Retina (tissue), 1 donor: Measurements from ENCODE around the gene TRPV6.

Source experiments
- DNase-seq: peaks from one replicate; pipeline ENCODE4 v3.0.0-alpha.2; 2016

Gene TRPV6

DNA sequence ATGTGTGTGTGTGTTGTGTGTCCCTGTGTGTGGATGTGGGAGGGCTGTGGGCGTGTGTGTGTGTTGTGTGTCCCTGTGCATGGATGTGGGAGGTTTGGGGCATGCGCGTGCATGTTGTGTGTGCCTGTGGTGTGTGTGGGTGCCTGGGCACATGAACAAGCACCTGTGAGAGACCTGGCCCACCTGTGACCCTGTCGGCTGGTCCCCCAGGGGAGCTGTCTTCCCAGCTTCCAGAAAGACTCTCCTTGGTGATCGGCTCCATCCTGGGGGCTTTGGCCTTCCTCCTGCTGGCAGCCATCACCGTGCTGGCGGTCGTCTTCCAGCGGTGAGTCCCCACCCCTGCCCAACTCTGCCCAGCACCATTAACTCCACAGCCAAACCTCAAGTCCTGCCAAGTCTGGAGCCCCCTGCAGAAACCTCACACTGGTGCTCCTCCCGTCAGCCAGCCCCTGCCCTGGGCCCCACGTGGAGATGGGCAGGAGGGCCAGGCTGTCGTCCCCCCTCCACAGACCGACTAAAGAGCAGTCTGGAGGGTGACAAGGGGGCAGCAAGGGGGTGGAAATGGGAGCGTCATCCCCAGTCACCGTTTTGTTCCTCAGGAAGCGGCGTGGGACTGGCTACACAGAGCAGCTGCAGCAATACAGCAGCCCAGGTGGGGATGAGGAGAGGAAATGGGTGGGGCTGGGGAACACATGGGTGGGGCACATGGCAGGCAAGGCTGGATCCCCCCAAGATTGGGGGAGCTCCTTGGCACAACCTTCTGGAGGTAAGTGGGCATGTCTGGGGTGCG is 18.0 kb downstream of the TRPV6 start:
- no peak for DNase-seq

DNA sequence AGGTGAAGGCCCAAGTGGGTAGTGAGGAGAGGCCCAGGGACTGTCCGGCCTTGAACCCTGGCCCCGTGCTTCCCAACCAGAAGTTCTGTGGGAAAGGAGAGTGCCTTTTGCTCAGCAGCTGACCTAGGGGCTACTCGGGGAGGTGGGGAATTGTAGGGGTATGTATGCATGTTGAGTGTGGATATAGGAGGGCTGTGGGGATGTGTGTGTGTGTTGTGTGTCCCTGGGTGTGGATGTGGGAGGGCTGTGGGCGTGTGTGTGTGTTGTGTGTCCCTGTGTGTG is 18.5 kb downstream of the TRPV6 start:
- no peak for DNase-seq

DNA sequence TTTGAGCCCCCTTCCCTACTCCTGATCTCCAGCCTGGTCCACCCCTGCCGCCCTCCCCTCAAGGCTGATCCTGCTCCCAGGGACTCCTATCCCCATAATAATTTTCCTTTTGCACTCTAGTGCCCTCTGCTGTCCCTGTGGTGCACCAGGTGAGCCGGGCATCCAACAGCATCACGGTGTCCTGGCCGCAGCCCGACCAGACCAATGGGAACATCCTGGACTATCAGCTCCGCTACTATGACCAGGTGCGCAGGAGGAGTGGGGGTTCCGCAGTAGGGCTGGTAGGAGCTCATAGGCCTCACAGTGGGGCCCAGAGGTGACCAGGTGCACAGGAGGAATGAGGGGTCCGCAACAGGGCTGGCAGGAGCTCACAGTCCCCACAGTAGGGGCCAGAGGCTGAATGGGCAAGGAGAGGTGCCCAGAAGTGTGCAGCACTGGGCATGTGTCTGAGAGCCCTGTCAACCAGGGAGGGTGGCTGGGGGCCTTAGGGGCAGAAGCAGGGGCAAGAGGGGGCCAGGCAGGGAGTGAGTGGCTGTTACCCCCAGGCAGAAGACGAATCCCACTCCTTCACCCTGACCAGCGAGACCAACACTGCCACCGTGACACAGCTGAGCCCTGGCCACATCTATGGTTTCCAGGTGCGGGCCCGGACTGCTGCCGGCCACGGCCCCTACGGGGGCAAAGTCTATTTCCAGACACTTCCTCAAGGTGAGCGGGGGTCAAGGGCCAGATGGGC is 19.0 kb downstream of the TRPV6 start:
- peak; percentile 55 for DNase-seq

- no peak for DNase-seq
Observed at GRCh38 chr7:142865766-142866165, 19.8 kb downstream of the TRPV6 start.

GRCh38 chr7:142864980-142865747 is 20.4 kb downstream of the TRPV6 start:
- no peak for DNase-seq

DNA sequence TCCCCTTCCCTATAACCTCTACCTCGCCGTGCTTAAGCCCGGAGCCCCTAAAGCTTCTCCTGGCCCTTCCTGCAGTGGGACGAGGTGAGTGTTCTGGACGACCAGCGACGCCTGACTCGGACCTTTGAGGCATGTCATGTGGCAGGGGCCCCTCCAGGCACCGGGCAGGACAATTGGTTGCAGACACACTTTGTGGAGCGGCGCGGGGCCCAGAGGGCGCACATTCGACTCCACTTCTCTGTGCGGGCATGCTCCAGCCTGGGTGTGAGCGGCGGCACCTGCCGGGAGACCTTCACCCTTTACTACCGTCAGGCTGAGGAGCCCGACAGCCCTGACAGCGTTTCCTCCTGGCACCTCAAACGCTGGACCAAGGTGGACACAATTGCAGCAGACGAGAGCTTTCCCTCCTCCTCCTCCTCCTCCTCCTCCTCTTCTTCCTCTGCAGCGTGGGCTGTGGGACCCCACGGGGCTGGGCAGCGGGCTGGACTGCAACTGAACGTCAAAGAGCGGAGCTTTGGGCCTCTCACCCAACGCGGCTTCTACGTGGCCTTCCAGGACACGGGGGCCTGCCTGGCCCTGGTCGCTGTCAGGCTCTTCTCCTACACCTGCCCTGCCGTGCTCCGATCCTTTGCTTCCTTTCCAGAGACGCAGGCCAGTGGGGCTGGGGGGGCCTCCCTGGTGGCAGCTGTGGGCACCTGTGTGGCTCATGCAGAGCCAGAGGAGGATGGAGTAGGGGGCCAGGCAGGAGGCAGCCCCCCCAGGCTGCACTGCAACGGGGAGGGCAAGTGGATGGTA is 21.5 kb downstream of the TRPV6 start:
- DNase-seq: no peak

- no peak for DNase-seq
Observed at GRCh38 chr7:142862786-142863400, 22.7 kb downstream of the TRPV6 start.

- DNase-seq: no peak
Observed at GRCh38 chr7:142862351-142862750, 23.2 kb downstream of the TRPV6 start.

DNA sequence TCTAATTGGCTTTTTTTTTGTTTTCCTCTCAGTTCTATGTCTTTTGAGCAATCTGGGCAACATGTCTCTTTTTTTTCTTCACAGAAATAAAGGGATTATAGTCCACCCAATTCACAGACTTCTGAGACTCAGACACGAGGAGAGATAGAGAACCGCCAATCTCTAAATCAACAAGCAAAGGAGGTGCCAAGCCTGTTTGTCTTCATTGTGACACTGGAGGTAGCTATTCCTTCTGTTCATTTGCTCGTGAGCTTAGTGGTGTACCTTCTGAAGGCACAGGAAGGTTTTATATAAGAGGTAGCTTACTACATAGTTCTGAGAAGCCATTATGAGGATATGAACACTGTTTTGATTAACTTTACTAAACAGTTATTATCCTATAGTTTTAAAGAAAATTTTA is 24.6 kb downstream of the TRPV6 start:
- no peak for DNase-seq

DNA sequence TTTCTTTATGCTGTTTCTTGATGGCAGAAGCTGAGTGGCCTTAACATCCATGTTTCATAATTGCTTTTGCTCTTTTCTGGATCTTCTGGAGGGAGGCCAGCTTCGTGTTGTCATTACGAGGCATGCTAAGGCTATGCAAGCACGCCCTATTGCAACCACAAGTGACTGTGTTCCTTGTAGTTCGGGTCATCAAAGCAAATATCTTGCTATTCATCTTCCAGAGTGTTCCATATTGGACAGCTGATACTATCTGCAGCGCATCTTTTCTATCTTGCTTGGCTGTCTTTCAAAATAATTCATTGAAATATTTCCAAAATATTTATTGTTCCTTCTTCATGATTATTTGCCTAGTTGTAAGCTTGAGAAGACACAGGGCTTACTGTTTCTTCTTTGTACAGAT is 25.7 kb downstream of the TRPV6 start:
- no peak for DNase-seq

GRCh38 chr7:142859411-142859810 is 26.1 kb downstream of the TRPV6 start:
- DNase-seq: no peak

DNA sequence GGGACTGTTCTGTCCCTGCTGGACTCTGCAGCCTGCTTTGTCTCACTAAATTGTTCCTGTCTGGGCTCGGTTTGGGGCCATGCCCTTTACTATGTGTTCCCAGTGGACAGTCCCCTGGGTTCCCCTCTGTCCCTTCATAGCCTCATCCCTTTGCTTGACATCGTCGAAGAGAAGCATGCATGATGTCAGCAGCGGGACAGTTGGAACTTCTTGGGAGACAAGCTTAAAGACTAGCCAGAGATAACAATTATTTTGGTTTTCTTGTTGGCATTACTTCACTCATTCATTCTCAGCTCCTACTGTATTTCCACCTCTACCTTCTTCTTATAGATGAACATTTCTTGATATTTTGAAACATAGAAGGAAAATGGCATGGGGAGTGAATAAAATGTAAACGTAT is 27.9 kb downstream of the TRPV6 start:
- DNase-seq: no peak

GRCh38 chr7:142856565-142857245 is 28.8 kb downstream of the TRPV6 start:
- no peak for DNase-seq

DNA sequence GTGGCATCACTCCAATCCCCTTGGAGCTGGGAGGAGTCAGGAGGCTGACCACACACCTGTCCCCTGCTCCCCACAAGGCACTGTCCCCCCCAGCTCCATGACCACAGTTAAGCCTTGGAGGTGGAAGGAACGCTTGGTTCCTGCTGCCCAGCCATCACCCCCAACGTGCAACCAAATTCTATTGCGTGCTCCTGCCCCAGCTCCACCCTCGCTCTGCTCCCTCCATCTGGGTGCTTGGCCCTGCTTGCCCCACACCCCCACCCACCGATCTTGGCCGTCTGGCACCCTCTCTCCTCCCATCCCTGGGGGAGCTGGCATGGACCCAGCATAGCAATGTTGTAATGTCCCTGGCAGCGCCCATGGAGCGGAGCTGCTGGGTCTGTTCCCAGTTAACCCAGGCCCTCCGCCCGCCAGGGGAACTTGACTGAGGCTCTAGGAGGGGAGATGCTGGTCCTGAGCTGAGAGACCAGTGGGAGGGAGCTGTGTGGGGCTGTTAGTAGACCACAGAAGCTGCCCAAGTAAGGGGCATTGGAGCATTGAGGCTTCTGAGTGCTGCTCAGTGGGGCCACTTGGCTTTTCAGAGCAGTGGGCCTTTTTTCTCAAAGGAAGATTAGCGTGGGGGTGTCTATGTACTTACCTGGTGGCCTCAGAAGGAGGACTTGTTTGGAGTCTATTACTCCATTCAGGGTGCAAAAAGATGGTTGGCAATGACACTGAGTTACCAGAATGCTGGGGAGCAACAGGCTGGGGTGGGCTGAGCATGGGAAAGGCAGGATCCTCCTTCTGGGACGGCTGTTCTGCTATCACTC is 29.6 kb downstream of the TRPV6 start:
- no peak for DNase-seq

DNA sequence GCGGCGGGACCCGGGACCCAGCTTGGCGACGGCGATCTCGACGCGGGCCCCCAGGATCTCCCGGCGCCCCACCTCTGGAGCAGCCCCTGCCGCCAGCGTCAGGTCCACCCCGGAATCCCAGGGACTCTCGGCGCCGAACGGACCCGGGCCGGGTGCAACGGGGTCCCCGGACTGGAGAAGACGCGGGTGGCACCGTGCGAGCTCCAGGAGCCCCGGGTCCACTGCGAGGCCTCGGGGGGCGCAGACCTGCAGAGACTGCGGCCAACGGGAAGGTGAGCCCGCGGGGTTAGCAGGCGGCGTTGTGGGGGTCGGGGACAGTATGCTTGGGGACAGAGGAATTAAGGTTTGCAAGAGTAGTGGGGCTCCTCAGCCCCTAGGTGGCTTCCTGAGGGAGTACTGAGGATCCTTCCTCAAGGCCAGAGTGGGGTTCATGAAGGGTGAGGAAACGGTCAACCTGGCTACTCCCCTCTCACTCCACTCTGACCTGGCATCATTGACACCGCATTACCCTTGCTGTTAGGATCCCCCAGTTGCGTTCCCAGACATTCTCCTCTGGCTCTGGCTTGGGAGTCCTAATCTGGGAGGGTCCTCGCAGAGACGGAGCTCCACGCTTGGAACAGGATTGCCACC is 30.3 kb downstream of the TRPV6 start:
- DNase-seq: peak; percentile 77

- DNase-seq: peak; percentile 84
Observed at GRCh38 chr7:142854372-142855113, 31.0 kb downstream of the TRPV6 start, which contains the start of gene EPHB6. Gene EPHB6 (plus strand): TSS chr7:142855076. CDS start chr7:142863228, 8,152 bp downstream.

DNA sequence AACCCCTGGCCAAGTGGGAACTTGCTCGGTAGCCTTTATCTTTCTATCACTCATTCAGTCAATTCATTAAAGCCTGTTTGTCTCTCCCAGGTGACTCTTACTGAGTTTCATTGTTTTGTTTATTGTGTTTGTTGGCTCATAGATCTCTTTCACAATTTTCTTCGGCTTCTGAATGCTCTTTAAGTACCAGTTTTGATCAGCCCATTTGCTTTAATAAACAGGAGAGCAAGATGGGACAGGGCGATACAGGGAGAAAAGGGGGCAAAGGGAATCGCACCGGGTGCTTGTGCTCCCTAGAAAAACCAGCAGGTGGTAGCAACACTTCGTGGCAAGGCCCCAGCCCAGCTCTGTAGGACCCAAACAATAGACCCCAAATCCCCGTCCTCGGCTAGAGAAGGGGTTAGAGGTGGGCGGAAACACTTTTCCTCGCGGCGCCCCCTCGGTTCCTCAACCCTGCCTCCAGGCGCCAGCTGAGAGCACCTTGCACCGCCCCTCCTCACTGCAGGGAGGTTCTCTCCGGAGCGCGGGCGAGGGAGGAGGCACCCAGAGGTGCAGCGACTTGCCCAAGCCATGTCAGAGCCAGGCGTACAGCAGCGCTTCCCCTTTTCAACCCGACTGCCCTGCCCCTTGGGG is 31.7 kb downstream of the TRPV6 start:
- peak; percentile 92 for DNase-seq

DNA sequence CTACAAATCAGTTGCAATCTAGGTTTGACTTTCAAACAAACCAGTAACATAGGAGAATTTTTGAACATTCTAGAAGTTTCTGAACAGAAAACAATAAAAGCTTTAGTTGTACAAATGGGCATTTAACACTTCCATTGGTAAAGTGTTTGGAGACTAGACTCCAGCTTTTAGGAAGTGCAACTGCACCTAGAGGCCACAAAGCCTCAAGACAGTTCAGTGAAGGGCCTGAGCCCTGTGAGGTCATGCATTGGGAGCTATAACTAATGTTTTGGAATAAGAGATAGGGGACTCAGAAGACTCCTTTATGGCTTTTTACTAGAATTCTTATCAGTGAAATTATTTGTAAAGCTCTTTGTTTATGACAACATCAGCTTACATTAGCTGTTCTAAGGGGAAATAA is 33.6 kb downstream of the TRPV6 start:
- DNase-seq: no peak

DNA sequence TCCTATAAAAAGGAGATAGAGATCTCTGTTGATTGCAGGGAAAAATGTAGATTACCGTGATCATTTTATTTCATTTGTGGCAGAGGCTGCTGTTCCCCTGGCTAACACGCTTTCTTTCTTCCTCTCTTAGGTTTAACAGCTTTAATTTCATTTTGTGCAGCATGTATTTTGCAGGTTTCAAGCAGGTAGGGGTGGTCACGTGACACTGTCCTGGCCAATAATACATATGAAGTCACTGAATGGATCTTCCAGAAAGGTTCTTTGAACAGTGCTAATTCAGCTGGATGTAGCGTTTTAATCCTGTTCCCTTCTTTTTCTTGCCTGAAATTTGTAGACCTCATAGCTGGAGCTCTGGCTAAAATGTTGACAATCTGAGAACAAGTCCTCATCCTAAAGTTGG is 34.3 kb downstream of the TRPV6 start:
- DNase-seq: no peak
